K562 (cell line): ENCODE results near the gene SOX11. TPM values are rescaled to one million over a fixed set of nuclear protein-coding genes. Genes with fewer than 3 reads are reported as not detected.

Experiments used
- ATAC-seq: fragments of 200-7000 bp; cut with Tn5 transposase; 3 replicates; pipeline ENCODE4 v1.9.1; 2020; ENCODE audit warnings: moderate library complexity
- BruUV-seq: library from RNA; stranded (reverse); fragments of 400-500 nt; replicated peaks from 2 replicates; lab custom pipeline; 2021; lab: Mats Ljungman, UMichigan
- CTCF ChIA-PET: fragments of 300-600 bp; formaldehyde crosslinking; extraction: SDS; loops from one replicate; lab custom pipeline; 2021; ENCODE audit warnings: low intra/inter-chr PET ratio; lab: Yijun Ruan, JAX
- POLR2A ChIA-PET: fragments of 300-600, 350-650 bp; sonication (Branson Sonifier 250); formaldehyde crosslinking; extraction: SDS; loops from one replicate; lab custom pipeline; 2021; ENCODE audit warnings: antibody characterized with exemption, inconsistent platforms; lab: Yijun Ruan, JAX
- DNase-seq, 4 experiments: peaks; one replicate each; pipeline versions ENCODE4 v3.0.0 to v3.0.0-alpha.2; 2011 to 2018; ENCODE audit warnings: low spot score in 3 of 4, mixed read lengths in 3 of 4; ENCODE audit errors: extremely low read depth in 1 of 4
- FAIRE-seq: peaks from 2 replicates; lab custom pipeline; 2011; peaks lifted over from hg19 to GRCh38; lab: Jason Lieb, UNC
- H2AFZ ChIP-seq: 2 replicates; pipeline ENCODE4 v1.6.0; 2011; ENCODE audit warnings: low read depth, low read length, control low read depth, inconsistent platforms
- H3K27ac ChIP-seq: fragments of 200-600 bp; 3 replicates; pipeline ENCODE4 v1.8.0; 2011; ENCODE audit warnings: low read depth, mild to moderate bottlenecking, control low read depth, inconsistent platforms, low read length, moderate library complexity, mixed read lengths; ENCODE audit errors: extremely low read depth
- H3K27me3 ChIP-seq, 2 experiments: fragments of 300-600 bp in 1 of 2; 2 replicates in 1 of 2; 3 replicates in 1 of 2; pipeline versions ENCODE4 v1.6.0 to v1.8.0; 2011; ENCODE audit warnings: inconsistent platforms in 2 of 2, low read length in 2 of 2, mild to moderate bottlenecking in 1 of 2, mixed read lengths in 1 of 2, moderate library complexity in 1 of 2; ENCODE audit not compliant: control insufficient read depth in 2 of 2, insufficient read depth in 2 of 2
- H3K36me3 ChIP-seq: fragments of 300-600 bp; 3 replicates; pipeline ENCODE4 v1.8.0; 2011; ENCODE audit warnings: mild to moderate bottlenecking, low read length, inconsistent platforms; ENCODE audit not compliant: control insufficient read depth, insufficient read depth
- H3K4me1 ChIP-seq, 2 experiments: fragments of 200-600 bp in 1 of 2; replicated peaks in 1 of 2; 2 replicates in 1 of 2; 3 replicates in 1 of 2; pipeline versions ENCODE4 v1.5.1 to v1.8.0; 2011; ENCODE audit warnings: inconsistent platforms in 2 of 2, low read length in 2 of 2, mild to moderate bottlenecking in 1 of 2, mixed read lengths in 1 of 2, moderate library complexity in 1 of 2; ENCODE audit not compliant: control insufficient read depth in 2 of 2, insufficient read depth in 2 of 2
- H3K4me2 ChIP-seq: 2 replicates; pipeline ENCODE4 v1.6.1; 2011; ENCODE audit warnings: low read length, control low read depth, inconsistent platforms, mixed read lengths; ENCODE audit not compliant: insufficient read depth
- H3K4me3 ChIP-seq: fragments of 200-600 bp; sonication (generic), shearing (Covaris generic); 2 replicates; pipeline ENCODE4 v1.5.1; 2016; ENCODE audit warnings: control low read depth, inconsistent platforms
- H3K79me2 ChIP-seq: fragments of 200-600 bp; 3 replicates; pipeline ENCODE4 v1.8.0; 2011; ENCODE audit warnings: low read length, inconsistent platforms; ENCODE audit not compliant: control insufficient read depth, insufficient read depth
- H3K9ac ChIP-seq, 2 experiments: 2 replicates each; pipeline versions ENCODE4 v1.6.0 to v1.6.1; 2011; ENCODE audit warnings: low read depth in 2 of 2, low read length in 2 of 2, control low read depth in 1 of 2, inconsistent platforms in 1 of 2, mild to moderate bottlenecking in 1 of 2, mixed read lengths in 1 of 2; ENCODE audit not compliant: insufficient read depth in 1 of 2
- H3K9me1 ChIP-seq: one replicate; pipeline ENCODE4 v1.6.0; 2011; ENCODE audit warnings: inconsistent platforms, mild to moderate bottlenecking, low read length, moderate library complexity; ENCODE audit not compliant: control insufficient read depth, insufficient read depth
- H3K9me3 ChIP-seq: replicated peaks from 2 replicates; pipeline ENCODE4 v1.5.1; 2011; ENCODE audit warnings: low read depth, low read length, inconsistent platforms; ENCODE audit not compliant: control insufficient read depth, insufficient read depth
- H4K20me1 ChIP-seq: replicated peaks from 2 replicates; pipeline ENCODE4 v1.6.1; 2011; ENCODE audit warnings: low read length, inconsistent platforms, mixed read lengths; ENCODE audit not compliant: control insufficient read depth, insufficient read depth
- BDP1 ChIP-seq: IDR thresholded peaks from 3 replicates; pipeline ENCODE4 v1.6.1; 2011; ENCODE audit not compliant: insufficient read length, insufficient read depth
- KLF1 ChIP-seq: fragments of 450-650 bp; IDR thresholded peaks from 2 replicates; pipeline ENCODE4 v1.6.1; 2016; ENCODE audit warnings: missing genetic modification characterization, missing compliant biosample characterization
- POLR3A ChIP-seq: IDR thresholded peaks from 2 replicates; pipeline ENCODE4 v1.6.1; 2011; ENCODE audit warnings: borderline replicate concordance, mild to moderate bottlenecking, moderate library complexity; ENCODE audit not compliant: insufficient read length, insufficient read depth; ENCODE audit errors: extremely low read depth
- RHOXF2B ChIP-seq: fragments of 250-450 bp; sonication (Bioruptor Pico); conservative IDR thresholded peaks from 2 replicates; pipeline ENCODE4 v1.5.1; 2021
- WGBS: fragments of 100-300 bp; shearing (Covaris generic); methylation state at CpG from one replicate; pipeline ENCODE4 v1.1.6; 2016; ENCODE audit warnings: low coverage, mixed read lengths; ENCODE audit not compliant: insufficient coverage; ENCODE audit errors: missing lambda C conversion rate; 5-methylcytosine and 5-hydroxymethylcytosine counted together
- in situ Hi-C: fragments of 300-500 bp; cut with MboI; formaldehyde crosslinking; loops from 4 replicates; pipeline ENCODE4 v1.15.0; 2018; ENCODE audit warnings: inconsistent platforms, mixed read lengths
- intact Hi-C: fragments of 100-400 bp; cut with micrococcal nuclease; formaldehyde crosslinking; loops from 2 replicates; pipeline ENCODE4 v1.14.2; 2022
- polyA plus RNA-seq, 8 experiments: library from polyadenylated mRNA; depleted of rRNA in 4 of 8; stranded (reverse) in 5 of 8; unstranded in 3 of 8; fragments of >200 nt; fragmentation: Nextera tagmentation in 2 of 8; fragmentation: Illumina TruSeq in 1 of 8; extraction: Ambion mirVana in 2 of 8; extraction: Trizol in 1 of 8; gene quantifications; 2 replicates each; pipeline versions ENCODE4 v1.2.1 to v1.2.3, GENCODE V29; 2011 to 2014; ENCODE audit warnings: inconsistent platforms in 1 of 8, missing spikeins in 1 of 8
- total RNA-seq, 7 experiments: library from RNA; depleted of rRNA in 6 of 7; stranded (reverse); fragments of >200 nt in 6 of 7; fragmentation: Illumina TruSeq in 2 of 7; extraction: Trizol in 2 of 7; gene quantifications; 2 replicates each; pipeline versions ENCODE4 v1.2.1 to v1.2.3, GENCODE V29; 2011 to 2021; ENCODE audit warnings: low replicate concordance in 1 of 7
- TF ChIP-seq, protein P1 (sequence below): IDR thresholded peaks from 2 replicates; pipeline ENCODE4 v1.6.1; 2014; ENCODE audit warnings: antibody characterized with exemption

SOX11 gene
- total and polyA plus RNA-seq, 9 of the 15 experiments (the other 6 are each of a cell fraction or from before 2014, with no cell fraction given), result 0.02 TPM; not detected in 8

DNA sequence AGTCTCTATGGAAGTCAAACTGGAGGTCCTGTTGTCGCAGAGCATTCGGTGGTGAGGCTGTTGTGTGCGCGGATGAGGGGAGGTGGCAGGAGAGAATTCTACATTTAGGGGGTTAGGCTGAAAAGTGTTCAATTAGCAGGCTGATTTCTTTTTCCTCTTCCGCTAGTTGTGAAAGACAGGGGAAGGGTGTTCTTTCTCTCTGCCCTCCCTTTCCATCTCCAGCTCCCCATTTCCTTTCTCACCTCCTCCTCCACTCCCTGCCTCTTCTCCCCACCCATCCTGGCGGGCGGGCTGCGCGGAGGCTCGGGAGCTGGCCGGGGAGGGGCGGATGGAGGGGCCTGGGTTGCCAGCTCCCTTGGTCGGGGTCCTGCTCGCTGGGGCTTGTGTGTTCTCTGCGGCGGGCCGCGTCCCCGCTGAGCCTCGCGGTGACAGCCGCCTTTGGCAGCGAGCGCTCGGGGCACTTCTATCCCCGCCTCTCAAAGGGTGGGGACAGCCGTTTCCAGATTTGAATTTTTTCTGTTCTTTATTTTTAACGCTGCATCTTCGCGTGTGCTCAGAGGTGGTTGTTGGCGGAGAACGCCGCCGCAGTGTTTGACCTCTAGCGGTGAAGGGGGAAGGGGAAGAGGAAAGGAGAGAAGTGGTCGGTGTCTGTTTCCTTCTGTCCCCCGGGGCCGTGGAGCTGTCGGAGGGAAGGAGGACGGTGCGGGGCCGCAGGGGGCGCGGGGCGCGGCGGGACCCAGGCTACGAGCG is 3.6 kb downstream of the SOX11 start:
- no peaks in the 10 kb centered on the region for H3K9me1 ChIP-seq
- H4K20me1 ChIP-seq, result no peaks in the 10 kb centered on the region
- H3K4me1 ChIP-seq, result no peaks in the 10 kb centered on the region
- no peak for ATAC-seq
- ChIA-PET CTCF (interaction anchor here (0.7 kb wide), 1 partner anchor 106 kb away, joined by 5 read pairs; no protein-coding TSS in a partner anchor), POLR2A (no interaction called here)
- WGBS, result 5% methylated on average over 15 of the region's 49 CpGs
- TF ChIP-seq RHOXF2B (CRISPR knock-in tag) (no peak), POLR3A (no peak), BDP1 (no peak), KLF1 (no peak)
- TF ChIP-seq, protein P1, sequence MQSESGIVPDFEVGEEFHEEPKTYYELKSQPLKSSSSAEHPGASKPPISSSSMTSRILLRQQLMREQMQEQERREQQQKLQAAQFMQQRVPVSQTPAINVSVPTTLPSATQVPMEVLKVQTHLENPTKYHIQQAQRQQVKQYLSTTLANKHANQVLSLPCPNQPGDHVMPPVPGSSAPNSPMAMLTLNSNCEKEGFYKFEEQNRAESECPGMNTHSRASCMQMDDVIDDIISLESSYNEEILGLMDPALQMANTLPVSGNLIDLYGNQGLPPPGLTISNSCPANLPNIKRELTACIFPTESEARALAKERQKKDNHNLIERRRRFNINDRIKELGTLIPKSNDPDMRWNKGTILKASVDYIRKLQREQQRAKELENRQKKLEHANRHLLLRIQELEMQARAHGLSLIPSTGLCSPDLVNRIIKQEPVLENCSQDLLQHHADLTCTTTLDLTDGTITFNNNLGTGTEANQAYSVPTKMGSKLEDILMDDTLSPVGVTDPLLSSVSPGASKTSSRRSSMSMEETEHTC, result no peak
- no peak overlapping the region for H3K27ac ChIP-seq
- no peaks in the 10 kb centered on the region for H3K36me3 ChIP-seq
- no peak overlapping the region for H2AFZ ChIP-seq
- BruUV-seq, result no TSS peak
- no peak overlapping the region for H3K4me3 ChIP-seq
- no peak for FAIRE-seq
- H3K9ac ChIP-seq, result no peak overlapping the region
- H3K79me2 ChIP-seq, result no peaks in the 10 kb centered on the region
- in situ Hi-C loops (no loop called here), intact Hi-C loops (no loop called here)
- no peak for DNase-seq
- H3K27me3 ChIP-seq, result no peaks in the 10 kb centered on the region
- no peaks in the 10 kb centered on the region for H3K9me3 ChIP-seq
- H3K4me2 ChIP-seq, result no peak overlapping the region
